ENCODE measurements around the gene PDZRN3.
"Not testable (repeated sequence)": the region's sequence is repeated elsewhere in the genome, so short reads cannot be mapped to it uniquely, and the experiment has no call there.

The PDZRN3 gene

GRCh38 chr3:73591286-73591800 lies 33.4 kb downstream of the PDZRN3 start:
- no peak for DNase-seq (ENCODE audit: low read depth in 2 of 2)

DNA sequence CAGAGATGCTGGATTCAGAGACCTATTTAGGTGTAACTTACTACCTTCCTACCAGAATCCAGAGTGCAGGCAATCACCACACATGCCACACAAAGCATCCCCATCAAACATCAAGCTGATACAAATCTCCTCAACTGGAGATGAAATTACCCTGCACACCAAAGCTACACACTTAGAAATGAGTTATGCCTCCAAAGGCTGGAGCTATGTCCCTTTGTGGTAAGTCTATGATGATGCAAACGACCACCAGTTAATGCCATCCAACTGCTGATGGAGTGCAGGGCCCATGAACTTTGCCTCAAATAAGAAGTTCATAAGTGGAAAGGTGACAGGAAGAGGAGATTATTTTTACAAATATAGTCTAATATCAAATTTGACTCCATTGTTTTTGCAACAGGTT lies 38.1 kb downstream of the PDZRN3 start:
- DNase-seq (ENCODE audit: low read depth in 2 of 2) = no peak

DNA sequence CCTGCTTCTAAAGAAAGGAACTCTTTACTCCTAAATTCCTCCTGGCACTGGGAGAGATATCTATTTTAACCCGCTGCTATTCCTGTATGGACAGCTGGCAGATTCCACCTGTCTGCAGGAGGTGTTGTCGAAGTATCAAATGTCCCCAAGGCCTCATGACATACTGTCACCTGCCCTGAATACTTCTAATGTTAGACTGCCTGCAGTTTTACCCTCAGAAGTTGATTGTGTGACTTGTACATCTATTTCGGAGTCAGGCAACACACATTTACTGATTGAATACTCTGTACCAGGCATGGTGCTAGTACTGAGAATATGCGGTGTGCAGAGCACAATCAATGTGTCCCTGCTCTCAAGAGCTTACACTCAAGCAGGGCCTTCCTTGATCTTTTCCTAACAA lies 38.6 kb downstream of the PDZRN3 start:
- DNase-seq (ENCODE audit: low read depth in 2 of 2) = no peak

- no peak for DNase-seq (ENCODE audit: low read depth in 2 of 2)
Measured at GRCh38 chr3:73584873-73585272, 39.9 kb downstream of the PDZRN3 start.

DNA sequence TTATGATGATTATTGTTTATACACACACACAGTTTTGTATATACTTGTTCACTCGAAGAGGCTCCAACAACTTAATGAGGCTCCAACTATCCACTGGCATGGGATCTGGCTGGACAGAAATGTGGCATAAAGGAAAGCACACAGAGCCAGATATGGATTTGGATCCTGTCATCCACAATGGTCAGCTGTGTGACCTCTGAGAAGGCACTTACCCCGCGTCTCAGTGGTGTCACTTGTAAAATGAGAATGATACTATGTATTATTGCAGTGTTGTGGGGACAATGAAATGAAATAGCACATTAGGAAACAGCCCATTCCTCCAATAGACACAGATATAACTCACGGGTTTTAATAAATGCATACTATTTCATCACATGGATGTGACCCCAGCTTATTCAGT lies 42.2 kb downstream of the PDZRN3 start:
- no peak for DNase-seq (ENCODE audit: low read depth in 2 of 2)

- DNase-seq (ENCODE audit: low read depth in 2 of 2) = no peak
Measured at GRCh38 chr3:73581134-73581846, 43.5 kb downstream of the PDZRN3 start.

- no peak for DNase-seq (ENCODE audit: low read depth in 2 of 2)
Measured at GRCh38 chr3:73580343-73580742, 44.4 kb downstream of the PDZRN3 start.

DNA sequence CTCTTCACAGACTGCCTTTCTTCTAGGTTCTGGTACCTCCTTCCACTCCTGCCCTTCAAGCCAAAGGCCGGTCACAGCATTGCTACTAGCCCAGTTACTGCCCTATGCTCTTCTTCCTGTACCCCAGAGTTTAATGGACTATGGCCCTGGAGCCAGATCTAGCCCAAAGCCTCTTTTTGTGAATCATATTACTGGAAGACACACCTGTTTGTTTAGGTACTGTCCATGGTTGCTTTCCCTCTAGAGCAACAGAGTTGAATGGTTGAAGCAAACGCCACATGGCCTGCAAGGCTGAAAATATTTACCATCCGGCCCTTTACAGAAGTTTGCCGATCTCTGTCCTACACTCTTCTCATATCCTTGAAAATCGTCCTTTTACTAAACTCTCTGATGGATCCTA lies 47.0 kb downstream of the PDZRN3 start:
- no peak for DNase-seq (ENCODE audit: low read depth in 2 of 2)

- no peak for DNase-seq (ENCODE audit: low read depth in 2 of 2)
Measured at GRCh38 chr3:73576999-73577461, 47.7 kb downstream of the PDZRN3 start.

GRCh38 chr3:73575953-73576352 lies 48.8 kb downstream of the PDZRN3 start:
- DNase-seq (ENCODE audit: low read depth in 2 of 2) = no peak

GRCh38 chr3:73575519-73575918 lies 49.2 kb downstream of the PDZRN3 start:
- no peak for DNase-seq (ENCODE audit: low read depth in 2 of 2)

- no peak for DNase-seq (ENCODE audit: low read depth in 2 of 2)
Measured at GRCh38 chr3:73573204-73573603, 51.5 kb downstream of the PDZRN3 start.

DNA sequence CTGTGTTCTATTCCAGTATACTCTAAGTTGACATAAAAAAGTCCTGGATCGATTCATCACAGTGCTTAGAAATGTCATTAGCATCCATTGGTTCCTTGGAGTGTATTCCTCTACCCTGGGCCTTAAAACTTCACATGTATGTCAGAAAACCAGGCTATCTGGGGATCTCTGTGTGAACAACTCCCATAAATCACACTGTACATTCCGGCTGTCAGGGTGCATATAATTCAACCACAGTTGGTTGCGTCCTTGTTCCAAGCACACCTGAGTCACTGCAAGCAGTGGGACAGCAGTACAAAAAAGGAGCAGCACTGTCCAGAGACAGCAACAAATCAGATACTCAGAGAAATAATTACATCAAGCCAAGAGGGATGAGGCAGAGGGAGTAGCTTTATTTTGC lies 52.4 kb downstream of the PDZRN3 start:
- DNase-seq (ENCODE audit: low read depth in 2 of 2) = no peak

DNA sequence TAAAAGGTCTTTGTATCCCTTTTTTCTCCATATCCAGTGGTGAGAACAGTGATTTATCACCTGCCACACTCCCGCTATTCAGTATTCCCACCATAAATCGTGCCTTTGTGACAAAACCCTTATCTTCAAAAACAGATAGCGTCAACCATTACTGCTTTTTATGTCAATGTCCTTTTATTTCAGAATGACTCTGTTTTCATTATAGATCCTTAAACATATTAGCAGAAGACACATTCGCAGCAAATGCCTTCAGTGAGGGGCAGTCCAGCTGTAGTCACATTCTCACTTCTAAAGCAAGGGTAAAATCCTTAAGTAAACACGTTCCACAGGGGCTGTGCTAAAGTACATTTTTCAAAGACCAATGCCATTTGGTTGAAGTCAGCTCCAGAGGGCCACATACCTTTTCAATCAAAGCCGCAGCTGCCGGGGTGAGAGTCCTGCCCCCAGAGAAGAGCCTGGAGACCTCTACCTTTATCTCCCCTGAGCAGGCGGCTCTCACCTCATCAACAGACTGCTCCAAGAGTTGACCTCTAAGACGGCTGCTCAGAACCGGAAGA lies 53.4 kb downstream of the PDZRN3 start:
- DNase-seq (ENCODE audit: low read depth in 2 of 2) = no peak

- no peak for DNase-seq (ENCODE audit: low read depth in 2 of 2)
Measured at GRCh38 chr3:73569246-73569760, 55.4 kb downstream of the PDZRN3 start.

DNA sequence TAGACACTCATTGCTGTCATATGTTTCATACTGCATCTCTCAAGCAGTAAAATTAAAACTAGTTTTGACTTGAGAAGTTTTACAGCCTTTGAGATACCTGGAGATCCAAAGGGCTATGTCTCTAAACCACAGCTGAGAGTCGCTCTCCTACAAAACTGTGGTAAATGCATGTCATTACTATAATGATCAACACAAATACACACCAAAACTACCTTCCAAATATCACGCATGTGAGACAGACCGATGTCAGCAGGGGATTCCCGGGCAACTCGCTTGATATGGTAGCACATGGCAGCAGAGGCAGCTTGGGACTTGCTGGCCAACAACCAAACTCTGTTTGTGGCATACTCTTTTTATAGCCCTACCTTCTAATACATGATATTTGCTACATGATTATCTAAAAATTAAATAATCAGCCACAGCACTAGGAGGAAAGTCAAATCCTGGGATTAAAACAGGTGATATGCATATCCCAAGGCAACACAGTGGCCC lies 56.3 kb downstream of the PDZRN3 start:
- no peak for DNase-seq (ENCODE audit: low read depth in 2 of 2)

DNA sequence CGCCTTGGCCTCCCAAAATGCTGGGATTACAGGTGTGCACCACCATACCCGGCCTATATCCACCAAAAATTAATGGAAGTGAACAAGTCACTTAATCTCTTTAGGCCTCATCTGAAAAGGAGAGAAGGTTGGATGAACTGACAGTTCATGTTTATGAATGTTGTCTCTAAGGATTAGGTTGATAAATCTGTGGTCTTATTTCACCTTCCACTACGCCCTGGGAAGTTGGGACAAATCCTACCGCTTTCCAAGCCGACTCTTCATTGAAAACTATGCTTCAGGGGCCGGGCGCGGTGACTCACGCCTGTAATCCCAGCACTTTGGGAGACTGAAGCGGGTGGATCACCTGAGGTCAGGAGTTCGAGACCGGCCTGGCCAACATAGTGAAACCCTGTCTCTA lies 59.4 kb downstream of the PDZRN3 start:
- DNase-seq (ENCODE audit: low read depth in 2 of 2) = not testable (repeated sequence)

GRCh38 chr3:73563896-73564582 lies 60.7 kb downstream of the PDZRN3 start:
- no peak for DNase-seq (ENCODE audit: low read depth in 2 of 2)

DNA sequence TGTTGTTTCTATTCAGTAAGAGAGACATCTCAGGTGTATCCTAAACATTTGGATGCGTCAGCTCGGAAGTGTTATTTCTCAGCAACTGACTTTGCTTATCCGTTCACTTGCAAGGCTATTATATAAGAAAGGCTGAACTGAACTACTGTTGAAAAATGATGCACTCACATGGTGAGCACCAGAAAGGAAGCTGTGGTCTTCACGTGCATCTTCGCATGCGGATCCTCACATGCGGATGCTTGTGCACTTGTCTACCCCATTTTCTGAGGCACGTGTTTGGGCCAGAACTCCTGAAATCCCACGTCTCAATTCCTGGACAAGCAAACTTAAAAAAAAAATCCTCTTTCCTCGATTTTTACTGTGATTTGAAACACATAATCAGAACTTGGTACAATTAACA lies 63.2 kb downstream of the PDZRN3 start:
- DNase-seq (ENCODE audit: low read depth in 2 of 2) = no peak

DNA sequence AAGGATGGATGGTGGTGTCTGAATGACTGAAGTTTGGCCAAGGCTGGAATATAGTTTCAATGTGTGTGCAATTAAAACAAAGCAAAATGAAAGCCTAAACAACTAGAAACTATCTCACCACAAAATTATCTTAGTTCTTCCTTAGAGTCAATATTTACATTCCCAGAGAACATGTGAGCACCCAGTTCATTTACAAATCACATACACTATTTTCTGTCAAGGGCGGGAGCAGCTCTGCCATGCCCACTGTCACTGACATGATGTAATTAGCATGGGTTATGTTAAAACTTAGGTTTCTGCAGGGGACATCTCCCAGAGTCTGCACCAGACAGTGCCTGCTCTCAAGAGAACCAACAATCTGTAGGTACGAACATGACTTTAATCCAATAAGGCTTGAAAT lies 65.0 kb downstream of the PDZRN3 start:
- no peak for DNase-seq (ENCODE audit: low read depth in 2 of 2)

DNA sequence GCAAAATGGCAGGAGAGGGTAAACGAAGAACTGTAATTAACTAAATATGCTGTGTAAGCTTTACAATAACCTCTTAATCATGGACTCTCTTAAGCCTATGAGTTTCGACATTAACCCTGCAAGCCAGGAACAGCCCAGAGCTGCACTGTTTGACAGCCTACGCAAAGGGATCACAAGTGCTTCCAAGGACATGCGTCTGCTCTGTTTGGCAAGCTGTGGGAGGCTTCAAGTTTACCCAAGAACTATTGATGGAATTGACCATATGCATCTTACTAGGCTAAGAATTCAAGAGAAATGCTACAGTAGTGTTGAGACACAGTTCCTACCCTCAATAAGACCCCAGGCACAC lies 66.0 kb downstream of the PDZRN3 start:
- DNase-seq (ENCODE audit: low read depth in 2 of 2) = no peak

GRCh38 chr3:73557986-73558726 lies 66.6 kb downstream of the PDZRN3 start:
- no peak for DNase-seq (ENCODE audit: low read depth in 2 of 2)

Data from activated CD8-positive, alpha-beta memory T cell treated with anti-CD3 and anti-CD28 coated beads for 4 hours (primary cell).